OCI-LY7 (cell line): ENCODE data around the gene TBX20. TPM values are rescaled to one million over a fixed set of nuclear protein-coding genes. Genes with fewer than 3 reads are reported as not detected.
A peak's percentile ranks its signal among the peaks of the same experiment; 100 is the strongest.
"Not testable (repeated sequence)": the region's sequence is repeated elsewhere in the genome, so short reads cannot be mapped to it uniquely, and the experiment has no call there.

Experiments
- BruUV-seq: library from RNA; stranded (reverse); fragments of 400-500 nt; replicated peaks from 2 replicates; lab custom pipeline; 2021; lab: Mats Ljungman, UMichigan
- CTCF ChIA-PET: fragments of 300-600 bp; sonication (Branson Sonifier 250); formaldehyde crosslinking; loops from one replicate; lab custom pipeline; 2022; ENCODE audit warnings: antibody characterized with exemption; ENCODE audit not compliant: unreplicated experiment; lab: Charles Lee
- POLR2A ChIA-PET: fragments of 300-600 bp; sonication (Branson Sonifier 250); formaldehyde crosslinking; loops from one replicate; lab custom pipeline; 2022; ENCODE audit warnings: antibody characterized with exemption; lab: Charles Lee
- DNase-seq: peaks from one replicate; pipeline ENCODE4 v3.0.0-alpha.2; 2015; ENCODE audit warnings: low spot score
- H2AFZ ChIP-seq: fragments of 200-600 bp; sonication (generic), shearing (Covaris generic); 2 replicates; pipeline ENCODE4 v1.6.1; 2014; ENCODE audit warnings: mild to moderate bottlenecking, antibody characterized with exemption, low read length, moderate library complexity
- H3K27ac ChIP-seq: fragments of 200-600 bp; sonication (generic); 2 replicates; pipeline ENCODE4 v1.5.1; 2014; ENCODE audit warnings: mixed run types, low read depth, mild to moderate bottlenecking, moderate library complexity, low read length, inconsistent platforms; ENCODE audit not compliant: poor library complexity, severe bottlenecking
- H3K36me3 ChIP-seq: fragments of 200-600 bp; sonication (generic); 2 replicates; pipeline ENCODE4 v1.6.1; 2014; ENCODE audit warnings: mild to moderate bottlenecking, antibody characterized with exemption, low read length, moderate library complexity, mixed read lengths; ENCODE audit not compliant: insufficient read depth
- H3K4me1 ChIP-seq: fragments of 200-600 bp; sonication (generic); 2 replicates; pipeline ENCODE4 v1.5.1; 2014; ENCODE audit warnings: mild to moderate bottlenecking, low read length; ENCODE audit not compliant: insufficient read depth, poor library complexity, severe bottlenecking
- H3K4me2 ChIP-seq: fragments of 200-600 bp; sonication (generic); 2 replicates; pipeline ENCODE4 v1.6.1; 2014; ENCODE audit warnings: mild to moderate bottlenecking, low read length
- H3K4me3 ChIP-seq: fragments of 200-600 bp; sonication (generic); 2 replicates; pipeline ENCODE4 v1.5.1; 2014; ENCODE audit warnings: mild to moderate bottlenecking, low read depth, low read length; ENCODE audit not compliant: poor library complexity, severe bottlenecking
- H3K79me2 ChIP-seq: fragments of 200-600 bp; sonication (generic); 2 replicates; pipeline ENCODE4 v1.6.1; 2016; ENCODE audit warnings: low read depth, mild to moderate bottlenecking, low read length, moderate library complexity, mixed read lengths; ENCODE audit not compliant: insufficient read depth
- H3K9me2 ChIP-seq: fragments of 200-600 bp; sonication (generic); 2 replicates; pipeline ENCODE4 v1.6.1; 2016; ENCODE audit warnings: mild to moderate bottlenecking, low read length, mixed read lengths; ENCODE audit not compliant: insufficient read depth
- H3K9me3 ChIP-seq: fragments of 200-600 bp; sonication (generic); 2 replicates; pipeline ENCODE4 v1.6.1; 2014; ENCODE audit warnings: mild to moderate bottlenecking, mixed run types, low read length, mixed read lengths
- H4K20me1 ChIP-seq: fragments of 200-600 bp; sonication (generic); 2 replicates; pipeline ENCODE4 v1.6.1; 2014; ENCODE audit warnings: mild to moderate bottlenecking, antibody characterized with exemption, low read length, moderate library complexity, mixed read lengths; ENCODE audit not compliant: insufficient read depth
- intact Hi-C: fragments of 100-400 bp; cut with micrococcal nuclease; formaldehyde crosslinking; loops from one replicate; pipeline ENCODE4 v1.10.0; 2022; ENCODE audit not compliant: unreplicated experiment
- total RNA-seq, 2 experiments: library from RNA; depleted of rRNA in 1 of 2; stranded (reverse); fragments of >200 nt in 1 of 2; shearing (Covaris generic) in 1 of 2; gene quantifications; 2 replicates each; pipeline ENCODE4 v1.2.3, GENCODE V29; 2014 to 2022

The TBX20 gene
- total RNA-seq, 2 experiments from 2014 or later = 2.6 to 6.0 TPM

GRCh38 chr7:35183873-35184503 lies 69.9 kb downstream of the TBX20 start:
- intact Hi-C loops, BruUV-seq, H3K36me3 ChIP-seq, H3K4me1 ChIP-seq, H2AFZ ChIP-seq, H3K9me2 ChIP-seq, H3K9me3 ChIP-seq, H4K20me1 ChIP-seq, H3K27ac ChIP-seq, CTCF ChIA-PET, H3K79me2 ChIP-seq, H3K4me2 ChIP-seq, H3K4me3 ChIP-seq: not testable (repeated sequence)
- peak; percentile 1 for DNase-seq
- POLR2A ChIA-PET = interaction anchor here (0.7 kb wide), 1 partner anchor 289 kb away, joined by 3 read pairs; no protein-coding TSS in a partner anchor

- DNase-seq, H3K36me3 ChIP-seq, H4K20me1 ChIP-seq, H3K79me2 ChIP-seq, intact Hi-C loops, H3K4me2 ChIP-seq, H3K9me2 ChIP-seq, BruUV-seq, H3K4me3 ChIP-seq, H3K4me1 ChIP-seq, H2AFZ ChIP-seq, H3K9me3 ChIP-seq, CTCF ChIA-PET, H3K27ac ChIP-seq: not testable (repeated sequence)
- POLR2A ChIA-PET = interaction anchor here (0.7 to 1.0 kb wide), 2 partner anchors 24 to 1072 kb away, joined by 3 read pairs; no protein-coding TSS in a partner anchor
Measured at GRCh38 chr7:35180665-35181064, 73.2 kb downstream of the TBX20 start.

GRCh38 chr7:35173176-35173575 lies 80.7 kb downstream of the TBX20 start:
- H3K9me2 ChIP-seq, BruUV-seq, DNase-seq, H3K27ac ChIP-seq, H3K9me3 ChIP-seq, H3K4me1 ChIP-seq, H3K36me3 ChIP-seq, intact Hi-C loops, H3K4me2 ChIP-seq, POLR2A ChIA-PET, CTCF ChIA-PET, H3K79me2 ChIP-seq, H2AFZ ChIP-seq, H4K20me1 ChIP-seq, H3K4me3 ChIP-seq: not testable (repeated sequence)

- H3K27ac ChIP-seq, CTCF ChIA-PET, H2AFZ ChIP-seq, H3K4me3 ChIP-seq, H3K36me3 ChIP-seq, H4K20me1 ChIP-seq, POLR2A ChIA-PET, H3K4me2 ChIP-seq, H3K9me3 ChIP-seq, H3K4me1 ChIP-seq, intact Hi-C loops, H3K9me2 ChIP-seq, H3K79me2 ChIP-seq, BruUV-seq, DNase-seq: not testable (repeated sequence)
Measured at GRCh38 chr7:35172131-35172530, 81.8 kb downstream of the TBX20 start.

GRCh38 chr7:35167658-35168057 lies 86.2 kb downstream of the TBX20 start:
- H4K20me1 ChIP-seq = not testable (repeated sequence)

GRCh38 chr7:35167158-35167557 lies 86.7 kb downstream of the TBX20 start:
- DNase-seq, H2AFZ ChIP-seq, H3K4me3 ChIP-seq, POLR2A ChIA-PET, CTCF ChIA-PET, H3K9me2 ChIP-seq, H3K79me2 ChIP-seq, H3K4me2 ChIP-seq, H3K9me3 ChIP-seq, BruUV-seq, H3K36me3 ChIP-seq, H3K4me1 ChIP-seq, H3K27ac ChIP-seq, H4K20me1 ChIP-seq, intact Hi-C loops: not testable (repeated sequence)

More at GRCh38 chr7:35167658-35168057, 86.2 kb downstream of the TBX20 start:
- intact Hi-C loops, H3K79me2 ChIP-seq, BruUV-seq, H2AFZ ChIP-seq, POLR2A ChIA-PET, H3K9me2 ChIP-seq, H3K4me2 ChIP-seq, CTCF ChIA-PET, H3K4me3 ChIP-seq, DNase-seq, H3K4me1 ChIP-seq, H3K9me3 ChIP-seq, H3K36me3 ChIP-seq, H3K27ac ChIP-seq: not testable (repeated sequence)
